Activated T-cell treated with anti-CD3 and anti-CD28 coated beads, Interleukin-2, amount 50 U/mL, for 4 hours (primary cell): ENCODE results near the gene CDIPT. TPM values are rescaled to one million over a fixed set of nuclear protein-coding genes. Genes with fewer than 3 reads are reported as not detected.

Source experiments
- ATAC-seq, 2 donors: fragments of 200-7000 bp; cut with Tn5 transposase; one replicate each; pipeline ENCODE4 v1.10.0; 2021
- DNase-seq: peaks from one replicate; pipeline ENCODE4 v3.0.0-alpha.2; 2020
- H3K27me3 Mint-ChIP-seq: one replicate; pipeline ENCODE4 v1.8.0; 2021; ENCODE audit warnings: low read depth, mixed read lengths
- H3K36me3 Mint-ChIP-seq: one replicate; pipeline ENCODE4 v1.8.0; 2022; ENCODE audit warnings: mixed read lengths; ENCODE audit not compliant: insufficient read depth
- H3K4me1 Mint-ChIP-seq: one replicate; pipeline ENCODE4 v1.8.0; 2021; ENCODE audit warnings: low read depth, mixed read lengths
- H3K4me3 Mint-ChIP-seq: one replicate; pipeline ENCODE4 v1.8.0; 2021; ENCODE audit warnings: mild to moderate bottlenecking, moderate library complexity, mixed read lengths
- H3K9me3 Mint-ChIP-seq: one replicate; pipeline ENCODE4 v1.8.0; 2021; ENCODE audit warnings: mixed read lengths
- total RNA-seq, 3 donors: library from RNA; stranded (reverse); gene quantifications; one replicate each; pipeline ENCODE4 v1.2.1, GENCODE V29; 2021

Gene CDIPT
- total RNA-seq, 3 donors from 2014 or later, result 56.7 to 61.0 (median 59.7) TPM

- ATAC-seq (no peak), DNase-seq (peak; percentile 41)
- H3K9me3 Mint-ChIP-seq, result no peaks in the 10 kb centered on the region
Measured at GRCh38 chr16:29809850-29810698, 53.0 kb downstream of the CDIPT start.

DNA sequence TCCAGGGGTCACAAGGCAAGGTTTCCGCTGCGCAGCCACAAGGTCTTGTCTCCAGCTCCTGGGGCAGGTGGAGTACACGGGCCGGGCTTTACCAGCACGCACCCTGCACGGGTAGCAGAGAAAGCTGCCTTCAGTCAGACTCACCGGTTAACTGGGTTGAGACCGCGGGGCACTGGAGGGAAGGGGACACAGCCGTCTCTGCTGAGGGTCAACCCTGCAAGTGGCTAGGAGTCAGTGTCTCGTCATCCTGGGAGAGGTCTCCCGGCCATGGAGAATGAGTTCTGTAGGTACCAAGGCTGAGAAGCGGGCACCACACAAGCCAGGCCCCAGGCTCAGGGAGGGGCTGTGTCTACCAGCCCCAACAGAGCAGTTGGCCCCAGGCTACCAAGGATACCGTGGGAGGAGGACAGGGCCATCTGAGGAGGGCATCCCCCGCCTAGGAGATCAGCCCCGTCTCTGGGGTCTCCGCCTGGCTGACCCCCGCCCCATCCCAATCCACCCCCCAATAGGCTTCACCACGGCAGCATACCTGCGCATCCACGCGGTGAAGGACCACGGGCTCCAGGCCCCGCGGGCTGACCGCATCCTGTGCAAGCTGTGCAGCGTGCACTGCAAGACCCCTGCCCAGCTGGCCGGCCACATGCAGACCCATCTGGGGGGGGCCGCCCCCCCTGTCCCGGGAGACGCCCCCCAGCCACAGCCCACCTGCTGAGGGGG is 53.8 kb downstream of the CDIPT start:
- Mint-ChIP-seq H3K27me3 (no peaks in the 10 kb centered on the region), H3K36me3 (peaks cover 11% of the 10 kb centered on the region), H3K9me3 (no peaks in the 10 kb centered on the region), H3K4me3 (peak overlapping the region; percentile 98), H3K4me1 (peaks cover 55% of the 10 kb centered on the region)
- ATAC-seq, result no peak
- DNase-seq, result no peak

More at GRCh38 chr16:29809850-29810698, 53.0 kb downstream of the CDIPT start:
- Mint-ChIP-seq H3K27me3 (no peaks in the 10 kb centered on the region), H3K4me1 (peaks cover 55% of the 10 kb centered on the region), H3K4me3 (peak overlapping the region; percentile 78), H3K36me3 (peaks cover 11% of the 10 kb centered on the region)

Other genes starting within 250 kb of the CDIPT start
- gene SPN, start 200.0 kb downstream of the CDIPT start, total RNA-seq, result 10 to 100 TPM; 37.5 to 41.0 (median 39.9) TPM
- gene QPRT, start 184.0 kb downstream of the CDIPT start, total RNA-seq, result 1 to 10 TPM; 1.9 to 3.0 (median 2.1) TPM
- gene C16orf54, start 117.2 kb downstream of the CDIPT start, total RNA-seq, result 1 to 10 TPM; 6.8 to 8.8 (median 7.2) TPM
- under 1 TPM in 1 of 3 donors, not detected in 2; 0.05 TPM for gene ZG16, start 85.0 kb downstream of the CDIPT start, total RNA-seq
- gene KIF22, start 72.5 kb downstream of the CDIPT start, total RNA-seq, result 10 to 100 TPM; 73.5 to 82.2 (median 79.7) TPM
- gene MAZ, start 56.7 kb downstream of the CDIPT start, total RNA-seq, result 100 to 1,000 TPM; 321 to 471 (median 409) TPM
- 1 to 10 TPM in 1 of 3 donors, under 1 TPM in 2; 0.34 to 1.6 (median 0.76) TPM for gene PRRT2, start 51.0 kb downstream of the CDIPT start, total RNA-seq
- gene PAGR1, start 47.1 kb downstream of the CDIPT start, total RNA-seq, result 10 to 100 TPM; 35.2 to 40.9 (median 40.7) TPM
- gene MVP, start 42.8 kb downstream of the CDIPT start, total RNA-seq, result 10 to 100 TPM; 80.6 to 86.4 (median 85.8) TPM
- under 1 TPM in 2 of 3 donors, not detected in 1; 0.18 to 0.33 TPM for gene SEZ6L2, start 36.3 kb upstream of the CDIPT start, total RNA-seq
- 1 to 10 TPM; 2.1 to 3.4 (median 3.2) TPM for gene ASPHD1, start 37.3 kb upstream of the CDIPT start, total RNA-seq
- gene KCTD13, start 63.0 kb upstream of the CDIPT start, total RNA-seq, result 10 to 100 TPM; 42.7 to 45.4 (median 44.1) TPM
- 10 to 100 TPM; 19.3 to 30.8 (median 27.7) TPM for gene TMEM219, start 98.9 kb upstream of the CDIPT start, total RNA-seq
- gene TAOK2, start 110.6 kb upstream of the CDIPT start, total RNA-seq, result 10 to 100 TPM; 34.9 to 37.9 (median 37.8) TPM
- gene HIRIP3, start 132.4 kb upstream of the CDIPT start, total RNA-seq, result 10 to 100 TPM; 43.4 to 52.5 (median 50.7) TPM
- gene INO80E, start 133.0 kb upstream of the CDIPT start, total RNA-seq, result 100 to 1,000 TPM; 103 to 113 (median 112) TPM
- gene DOC2A, start 147.8 kb upstream of the CDIPT start, total RNA-seq, result 1 to 10 TPM in 2 of 3 donors, under 1 TPM in 1; 0.49 to 2.5 (median 1.1) TPM
- gene C16orf92, start 160.0 kb upstream of the CDIPT start, total RNA-seq, result not detected
- under 1 TPM; 0.22 to 0.33 (median 0.32) TPM for gene TLCD3B, start 168.0 kb upstream of the CDIPT start, total RNA-seq
- gene ALDOA, start 202.5 kb upstream of the CDIPT start, total RNA-seq, result 1,000 to 10,000 TPM; 2,101 to 2,362 (median 2,220) TPM
- 100 to 1,000 TPM; 147 to 164 (median 152) TPM for gene PPP4C, start 212.8 kb upstream of the CDIPT start, total RNA-seq
- under 1 TPM; 0.33 to 0.87 (median 0.48) TPM for gene TBX6, start 228.7 kb upstream of the CDIPT start, total RNA-seq
- 1 to 10 TPM; 4.4 to 7.2 (median 6.1) TPM for gene YPEL3, start 233.0 kb upstream of the CDIPT start, total RNA-seq